A549 (cell line): ENCODE data around the gene CAMTA1. TPM values are rescaled to one million over a fixed set of nuclear protein-coding genes. Genes with fewer than 3 reads are reported as not detected.

Experiments
- ATAC-seq, 2 experiments: fragments of 200-7000 bp in 1 of 2; fragments of >200 bp in 1 of 2; cut with Nextera tagmentation in 1 of 2; cut with Tn5 transposase in 1 of 2; 3 replicates each; pipeline versions ENCODE4 v1.8.0 to v1.9.1; 2018 to 2020; ENCODE audit warnings: mild to moderate bottlenecking in 1 of 2, moderate library complexity in 1 of 2
- CTCF ChIA-PET: fragments of 300-600 bp; sonication (Branson Sonifier 250); formaldehyde crosslinking; extraction: SDS; loops from one replicate; lab custom pipeline; 2021; ENCODE audit warnings: antibody characterized with exemption, inconsistent platforms; lab: Yijun Ruan, JAX
- POLR2A ChIA-PET: fragments of 350-600 bp; formaldehyde crosslinking; extraction: SDS; loops from one replicate; lab custom pipeline; 2021; ENCODE audit warnings: antibody characterized with exemption, inconsistent platforms; lab: Yijun Ruan, JAX
- DNase-seq, 2 experiments: peaks; one replicate each; pipeline versions ENCODE4 v3.0.0 to v3.0.0-alpha.2; 2011 to 2016; ENCODE audit warnings: low read depth in 1 of 2, low spot score in 1 of 2
- FAIRE-seq: peaks from 2 replicates; lab custom pipeline; 2011; peaks lifted over from hg19 to GRCh38; lab: Jason Lieb, UNC
- H3K27ac ChIP-seq, 2 experiments: fragments of >200 bp; sonication (Bioruptor Twin); formaldehyde crosslinking; 3 replicates each; pipeline ENCODE4 v1.5.1; 2016 to 2017
- H3K4me1 ChIP-seq: fragments of >200 bp; sonication (Bioruptor Twin); formaldehyde crosslinking; 3 replicates; pipeline ENCODE4 v1.6.1; 2016
- H3K4me2 ChIP-seq: fragments of >200 bp; sonication (Bioruptor Twin); formaldehyde crosslinking; 3 replicates; pipeline ENCODE4 v1.6.1; 2016
- H3K4me3 ChIP-seq: fragments of >200 bp; sonication (Bioruptor Twin); formaldehyde crosslinking; 3 replicates; pipeline ENCODE4 v1.5.1; 2016
- H3K9me3 ChIP-seq: fragments of >200 bp; sonication (Bioruptor Twin); formaldehyde crosslinking; 3 replicates; pipeline ENCODE4 v1.6.1; 2016
- CBX2 ChIP-seq: fragments of 200-600 bp; sonication (generic); IDR thresholded peaks from 2 replicates; pipeline ENCODE4 v1.6.1; 2016; ENCODE audit warnings: low read depth, mild to moderate bottlenecking, borderline replicate concordance
- CBX8 ChIP-seq: fragments of 200-600 bp; sonication (generic); IDR thresholded peaks from 2 replicates; pipeline ENCODE4 v1.6.1; 2016
- CEBPB ChIP-seq, 2 experiments: fragments of >200 bp in 1 of 2; sonication (Bioruptor Twin) in 1 of 2; formaldehyde crosslinking in 1 of 2; IDR thresholded peaks; 2 replicates each; pipeline ENCODE4 v1.6.1; 2012 to 2016
- CHD2 ChIP-seq: fragments of 150-350 bp; IDR thresholded peaks from 2 replicates; pipeline ENCODE4 v1.6.1; 2014; ENCODE audit warnings: low read length; ENCODE audit not compliant: partially characterized antibody
- CHD4 ChIP-seq: fragments of 200-600 bp; sonication (generic); IDR thresholded peaks from 2 replicates; pipeline ENCODE4 v1.6.1; 2016; ENCODE audit warnings: antibody characterized with exemption, mild to moderate bottlenecking, borderline replicate concordance
- EHF ChIP-seq: fragments of 250-450 bp; sonication (Bioruptor Pico); IDR thresholded peaks from 2 replicates; pipeline ENCODE4 v1.5.0; 2020; ENCODE audit warnings: mild to moderate bottlenecking
- EP300 ChIP-seq, 2 experiments: fragments of >200 bp; sonication (Bioruptor Twin); formaldehyde crosslinking; IDR thresholded peaks; 2 replicates in 1 of 2; 3 replicates in 1 of 2; pipeline ENCODE4 v1.6.1; 2016 to 2017
- ESRRA ChIP-seq: fragments of 150-350 bp; IDR thresholded peaks from 2 replicates; pipeline ENCODE4 v1.6.1; 2014; ENCODE audit warnings: mild to moderate bottlenecking, low read length, borderline replicate concordance
- HDAC2 ChIP-seq: fragments of 200-600 bp; sonication (generic); IDR thresholded peaks from 2 replicates; pipeline ENCODE4 v1.6.1; 2016
- HEYL ChIP-seq: fragments of 250-450 bp; sonication (Bioruptor Pico); IDR thresholded peaks from 2 replicates; pipeline ENCODE4 v1.8.0; 2021; ENCODE audit warnings: mild to moderate bottlenecking, moderate library complexity
- HOXB13 ChIP-seq: fragments of 250-450 bp; sonication (Bioruptor Pico); IDR thresholded peaks from 2 replicates; pipeline ENCODE4 v1.5.0; 2020; ENCODE audit warnings: low read depth, mild to moderate bottlenecking, moderate library complexity
- HOXB5 ChIP-seq: fragments of 250-450 bp; sonication (Bioruptor Pico); IDR thresholded peaks from 2 replicates; pipeline ENCODE4 v1.5.0; 2020; ENCODE audit warnings: mild to moderate bottlenecking, moderate library complexity
- JUN ChIP-seq, 2 experiments: fragments of >200 bp; sonication (Bioruptor Twin); formaldehyde crosslinking; IDR thresholded peaks; 2 replicates in 1 of 2; 3 replicates in 1 of 2; pipeline ENCODE4 v1.6.1; 2016 to 2017
- JUNB ChIP-seq: fragments of >200 bp; sonication (Bioruptor Twin); formaldehyde crosslinking; IDR thresholded peaks from 2 replicates; pipeline ENCODE4 v1.6.1; 2016
- KDM1A ChIP-seq: fragments of 200-600 bp; sonication (generic); IDR thresholded peaks from 2 replicates; pipeline ENCODE4 v1.6.1; 2016; ENCODE audit warnings: low read depth, mild to moderate bottlenecking
- KDM5A ChIP-seq: fragments of 200-600 bp; sonication (generic); IDR thresholded peaks from 2 replicates; pipeline ENCODE4 v1.6.1; 2016; ENCODE audit warnings: antibody characterized with exemption, mild to moderate bottlenecking
- MAFK ChIP-seq: fragments of 450-650 bp; IDR thresholded peaks from 2 replicates; pipeline ENCODE4 v1.6.1; 2014; ENCODE audit not compliant: partially characterized antibody
- POLR2A ChIP-seq: IDR thresholded peaks from 2 replicates; pipeline ENCODE4 v1.6.1; 2012; ENCODE audit warnings: mild to moderate bottlenecking, low read length
- RARB ChIP-seq: fragments of 250-450 bp; sonication (Bioruptor Pico); IDR thresholded peaks from 2 replicates; pipeline ENCODE4 v1.8.0; 2021; ENCODE audit warnings: mild to moderate bottlenecking, moderate library complexity
- RCOR1 ChIP-seq: fragments of 150-350 bp; IDR thresholded peaks from 2 replicates; pipeline ENCODE4 v1.6.1; 2014; ENCODE audit warnings: antibody characterized with exemption, low read length, low read depth
- RNF2 ChIP-seq: fragments of 200-600 bp; sonication (generic); IDR thresholded peaks from 2 replicates; pipeline ENCODE4 v1.6.1; 2016; ENCODE audit warnings: low read depth, mild to moderate bottlenecking, antibody characterized with exemption, moderate library complexity, borderline replicate concordance
- SMC3 ChIP-seq: fragments of >200 bp; sonication (Bioruptor Twin); formaldehyde crosslinking; IDR thresholded peaks from 3 replicates; pipeline ENCODE4 v1.6.1; 2018; ENCODE audit warnings: inconsistent platforms
- TFCP2L1 ChIP-seq: fragments of 250-450 bp; sonication (Bioruptor Pico); IDR thresholded peaks from 2 replicates; pipeline ENCODE4 v1.5.0; 2021; ENCODE audit warnings: mild to moderate bottlenecking
- TP53 ChIP-seq: fragments of 250-450 bp; sonication (Bioruptor Pico); IDR thresholded peaks from 2 replicates; pipeline ENCODE4 v1.5.0; 2021; ENCODE audit warnings: mild to moderate bottlenecking, moderate library complexity
- ZC3H11A ChIP-seq: fragments of 450-650 bp; IDR thresholded peaks from 2 replicates; pipeline ENCODE4 v1.6.1; 2014; ENCODE audit warnings: antibody characterized with exemption, mild to moderate bottlenecking
- ZFP36 ChIP-seq: fragments of 450-650 bp; IDR thresholded peaks from 2 replicates; pipeline ENCODE4 v1.6.1; 2014; ENCODE audit warnings: borderline replicate concordance; ENCODE audit not compliant: partially characterized antibody
- ZSCAN20 ChIP-seq: fragments of 250-450 bp; sonication (Bioruptor Pico); IDR thresholded peaks from 2 replicates; pipeline ENCODE4 v1.8.0; 2022; ENCODE audit warnings: mild to moderate bottlenecking, moderate library complexity
- WGBS: methylation state at CpG from one replicate; pipeline ENCODE4 v1.1.6; 2017; ENCODE audit errors: missing lambda C conversion rate; 5-methylcytosine and 5-hydroxymethylcytosine counted together
- polyA plus RNA-seq, 4 experiments: library from polyadenylated mRNA; depleted of rRNA in 3 of 4; stranded (reverse); fragments of >200 nt; fragmentation: RNase III in 1 of 4; extraction: RNeasy Plus Mini Kit Qiagen cat#74134 plus additional on column Dnase treatment in 1 of 4; gene quantifications; 2 replicates in 3 of 4; 3 replicates in 1 of 4; pipeline ENCODE4 v1.2.3, GENCODE V29; 2011 to 2017
- TF ChIP-seq, protein P1 (sequence below): fragments of >200 bp; sonication (Bioruptor Twin); formaldehyde crosslinking; IDR thresholded peaks from 2 replicates; pipeline ENCODE4 v1.6.1; 2016
- TF ChIP-seq, protein P2 (sequence below): fragments of 450-650 bp; IDR thresholded peaks from 2 replicates; pipeline ENCODE4 v1.6.1; 2014; ENCODE audit warnings: antibody characterized with exemption
- TF ChIP-seq, protein P3 (sequence below): fragments of >200 bp; sonication (Bioruptor Twin); formaldehyde crosslinking; IDR thresholded peaks from 3 replicates; pipeline ENCODE4 v1.5.1; 2016
- TF ChIP-seq, protein P4 (sequence below): fragments of 250-450 bp; sonication (Bioruptor Pico); IDR thresholded peaks from 2 replicates; pipeline ENCODE4 v1.5.0; 2021; ENCODE audit warnings: mild to moderate bottlenecking, moderate library complexity, borderline replicate concordance

Gene CAMTA1
- polyA plus RNA-seq, 2 of the 4 experiments (the other 2 are of a cell fraction): 58.8 to 75.0 TPM

DNA sequence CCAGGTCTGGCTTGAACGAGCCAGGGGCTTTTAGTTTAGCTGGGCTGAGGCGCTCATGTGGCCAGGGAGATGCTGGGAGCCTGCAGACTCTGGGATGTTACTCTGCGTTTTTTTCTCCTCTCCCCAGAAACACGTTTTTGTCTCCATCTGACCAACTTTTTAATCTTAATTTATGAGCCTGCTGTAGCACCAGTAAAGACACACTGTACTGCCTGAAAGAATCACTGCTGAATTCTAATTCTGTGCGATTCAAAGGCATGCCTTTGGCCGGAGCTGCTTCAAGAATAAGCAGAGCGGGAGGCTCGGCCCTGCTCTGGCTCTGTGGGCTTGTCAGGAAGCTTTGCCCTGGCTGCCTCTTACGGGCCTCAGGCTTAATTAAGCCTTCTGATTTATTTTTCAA lies 129.5 kb downstream of the CAMTA1 start:
- ChIA-PET CTCF (interaction anchor here (0.9 kb wide), 1 partner anchor 82 kb away, joined by 3 read pairs; no protein-coding TSS in a partner anchor), POLR2A (no interaction called here)
- DNase-seq (no peak), ATAC-seq (no peak), FAIRE-seq (no peak)
- no peak overlapping the region for H3K27ac ChIP-seq
- 60% methylated on average over 9 of the region's 9 CpGs for WGBS
- no peaks in the 10 kb centered on the region for H3K4me1 ChIP-seq
- no peaks in the 10 kb centered on the region for H3K9me3 ChIP-seq
- H3K4me2 ChIP-seq: no peak overlapping the region
- H3K4me3 ChIP-seq: no peak overlapping the region
- TF ChIP-seq TP53: no peak
- TF ChIP-seq RARB: no peak
- TF ChIP-seq SMC3: no peak
- TF ChIP-seq, protein P1, sequence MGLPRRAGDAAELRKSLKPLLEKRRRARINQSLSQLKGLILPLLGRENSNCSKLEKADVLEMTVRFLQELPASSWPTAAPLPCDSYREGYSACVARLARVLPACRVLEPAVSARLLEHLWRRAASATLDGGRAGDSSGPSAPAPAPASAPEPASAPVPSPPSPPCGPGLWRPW: no peak
- no peak for TF ChIP-seq JUN (IDR thresholded peaks at IDR 0.05)
- TF ChIP-seq ZSCAN20 (CRISPR knock-in tag): no peak
- TF ChIP-seq, all 56 proteins: peak for 0

DNA sequence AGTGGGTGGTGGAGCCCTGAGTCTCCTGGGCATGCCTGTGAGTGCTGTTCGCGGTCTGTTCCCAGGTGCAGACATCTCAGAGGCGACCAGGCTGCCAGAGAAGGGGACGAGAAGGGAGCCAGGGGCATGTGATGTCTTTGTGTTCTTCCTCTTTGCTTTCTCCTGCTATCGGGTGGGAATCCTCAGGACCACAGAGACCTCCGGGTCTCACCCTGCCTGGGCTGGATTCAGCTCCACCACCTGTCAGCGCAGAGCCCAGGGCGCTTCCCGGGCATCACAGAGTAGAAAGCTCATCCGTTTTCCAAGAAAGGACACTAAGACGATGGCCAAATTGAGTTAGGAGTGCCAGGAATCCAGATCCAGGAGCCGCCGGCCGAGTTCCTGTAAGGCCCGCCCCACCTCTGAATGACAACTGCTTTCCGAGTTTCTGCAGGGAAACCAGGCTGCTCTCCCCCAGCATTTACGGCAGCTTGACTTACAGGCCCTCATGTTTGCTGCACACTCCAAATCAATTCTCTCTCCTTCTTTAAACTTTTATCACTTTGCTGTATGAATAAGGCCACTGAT lies 130.8 kb downstream of the CAMTA1 start:
- DNase-seq (no peak), ATAC-seq (no peak), FAIRE-seq (no peak)
- H3K4me2 ChIP-seq: no peak overlapping the region
- ChIA-PET POLR2A (no interaction called here), CTCF (interaction anchor here (0.6 to 1.1 kb wide), 2 partner anchors 26 to 188 kb away, joined by 3 read pairs; no protein-coding TSS in a partner anchor)
- no peak overlapping the region for H3K4me3 ChIP-seq
- H3K4me1 ChIP-seq: no peaks in the 10 kb centered on the region
- no peak overlapping the region for H3K27ac ChIP-seq
- no peaks in the 10 kb centered on the region for H3K9me3 ChIP-seq
- no peak for TF ChIP-seq HEYL
- no peak for TF ChIP-seq CBX8
- no peak for TF ChIP-seq CEBPB (IDR thresholded peaks at IDR 0.05)
- no peak for TF ChIP-seq RCOR1
- TF ChIP-seq JUN (IDR thresholded peaks at IDR 0.05): no peak
- no peak for TF ChIP-seq HOXB5 (CRISPR knock-in tag)
- TF ChIP-seq CHD2: no peak
- TF ChIP-seq, protein P2, sequence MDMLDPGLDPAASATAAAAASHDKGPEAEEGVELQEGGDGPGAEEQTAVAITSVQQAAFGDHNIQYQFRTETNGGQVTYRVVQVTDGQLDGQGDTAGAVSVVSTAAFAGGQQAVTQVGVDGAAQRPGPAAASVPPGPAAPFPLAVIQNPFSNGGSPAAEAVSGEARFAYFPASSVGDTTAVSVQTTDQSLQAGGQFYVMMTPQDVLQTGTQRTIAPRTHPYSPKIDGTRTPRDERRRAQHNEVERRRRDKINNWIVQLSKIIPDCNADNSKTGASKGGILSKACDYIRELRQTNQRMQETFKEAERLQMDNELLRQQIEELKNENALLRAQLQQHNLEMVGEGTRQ: no peak
- TF ChIP-seq EP300 (IDR thresholded peaks at IDR 0.05): no peak
- TF ChIP-seq, protein P1: no peak
- no peak for TF ChIP-seq ZFP36
- TF ChIP-seq TFCP2L1 (CRISPR knock-in tag): no peak
- TF ChIP-seq CHD4: no peak
- no peak for TF ChIP-seq ZSCAN20 (CRISPR knock-in tag)
- no peak for TF ChIP-seq RARB
- TF ChIP-seq CBX2: no peak
- WGBS: 84% methylated on average over 17 of the region's 17 CpGs

DNA sequence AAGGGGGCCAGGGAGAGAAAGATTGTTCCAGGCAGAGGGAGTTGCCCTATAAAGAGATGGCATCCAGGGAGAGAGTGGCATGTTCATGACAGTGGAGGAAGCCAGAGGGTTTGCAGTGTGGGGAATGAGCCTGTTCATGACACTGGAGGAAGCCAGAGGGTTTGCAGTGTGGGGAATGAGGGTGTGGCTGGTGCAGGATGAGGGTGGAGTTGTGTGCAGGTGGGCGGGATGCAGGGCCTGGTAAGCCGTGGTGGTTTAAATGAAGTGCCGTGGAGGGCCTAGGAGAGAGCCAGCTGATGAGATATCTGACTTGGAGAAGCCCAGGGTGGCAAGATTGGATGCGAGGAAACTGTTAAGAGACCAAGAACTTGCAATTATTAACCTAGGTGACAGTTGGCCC lies 131.8 kb downstream of the CAMTA1 start:
- DNase-seq (no peak), FAIRE-seq (no peak)
- 79% methylated on average over 4 of the region's 4 CpGs for WGBS
- TF ChIP-seq HDAC2 (no peak), JUNB (no peak), CHD4 (no peak), HOXB13 (no peak), RNF2 (no peak), KDM5A (no peak), MAFK (no peak), POLR2A (no peak), ESRRA (no peak), KDM1A (no peak), ZC3H11A (no peak), EHF (CRISPR knock-in tag) (no peak), TP53 (no peak), RARB (no peak)
- TF ChIP-seq, protein P3, sequence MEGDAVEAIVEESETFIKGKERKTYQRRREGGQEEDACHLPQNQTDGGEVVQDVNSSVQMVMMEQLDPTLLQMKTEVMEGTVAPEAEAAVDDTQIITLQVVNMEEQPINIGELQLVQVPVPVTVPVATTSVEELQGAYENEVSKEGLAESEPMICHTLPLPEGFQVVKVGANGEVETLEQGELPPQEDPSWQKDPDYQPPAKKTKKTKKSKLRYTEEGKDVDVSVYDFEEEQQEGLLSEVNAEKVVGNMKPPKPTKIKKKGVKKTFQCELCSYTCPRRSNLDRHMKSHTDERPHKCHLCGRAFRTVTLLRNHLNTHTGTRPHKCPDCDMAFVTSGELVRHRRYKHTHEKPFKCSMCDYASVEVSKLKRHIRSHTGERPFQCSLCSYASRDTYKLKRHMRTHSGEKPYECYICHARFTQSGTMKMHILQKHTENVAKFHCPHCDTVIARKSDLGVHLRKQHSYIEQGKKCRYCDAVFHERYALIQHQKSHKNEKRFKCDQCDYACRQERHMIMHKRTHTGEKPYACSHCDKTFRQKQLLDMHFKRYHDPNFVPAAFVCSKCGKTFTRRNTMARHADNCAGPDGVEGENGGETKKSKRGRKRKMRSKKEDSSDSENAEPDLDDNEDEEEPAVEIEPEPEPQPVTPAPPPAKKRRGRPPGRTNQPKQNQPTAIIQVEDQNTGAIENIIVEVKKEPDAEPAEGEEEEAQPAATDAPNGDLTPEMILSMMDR: no peak
- TF ChIP-seq, protein P4, sequence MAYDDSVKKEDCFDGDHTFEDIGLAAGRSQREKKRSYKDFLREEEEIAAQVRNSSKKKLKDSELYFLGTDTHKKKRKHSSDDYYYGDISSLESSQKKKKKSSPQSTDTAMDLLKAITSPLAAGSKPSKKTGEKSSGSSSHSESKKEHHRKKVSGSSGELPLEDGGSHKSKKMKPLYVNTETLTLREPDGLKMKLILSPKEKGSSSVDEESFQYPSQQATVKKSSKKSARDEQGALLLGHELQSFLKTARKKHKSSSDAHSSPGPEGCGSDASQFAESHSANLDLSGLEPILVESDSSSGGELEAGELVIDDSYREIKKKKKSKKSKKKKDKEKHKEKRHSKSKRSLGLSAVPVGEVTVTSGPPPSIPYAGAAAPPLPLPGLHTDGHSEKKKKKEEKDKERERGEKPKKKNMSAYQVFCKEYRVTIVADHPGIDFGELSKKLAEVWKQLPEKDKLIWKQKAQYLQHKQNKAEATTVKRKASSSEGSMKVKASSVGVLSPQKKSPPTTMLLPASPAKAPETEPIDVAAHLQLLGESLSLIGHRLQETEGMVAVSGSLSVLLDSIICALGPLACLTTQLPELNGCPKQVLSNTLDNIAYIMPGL (CRISPR knock-in tag): no peak
- TF ChIP-seq, protein P2: no peak

More for the DNA sequence above, 131.8 kb downstream of the CAMTA1 start:
- no peak for ATAC-seq
- ChIA-PET CTCF (interaction anchor here (0.6 kb wide), 2 partner anchors 189 to 212 kb away, joined by 3 read pairs; no protein-coding TSS in a partner anchor), POLR2A (no interaction called here)
- Histone ChIP-seq H3K4me1 (no peaks in the 10 kb centered on the region), H3K4me2 (no peak overlapping the region), H3K4me3 (no peak overlapping the region), H3K27ac (no peak overlapping the region), H3K9me3 (no peaks in the 10 kb centered on the region)
